ENCODE data around the gene OR1F1.

DNA sequence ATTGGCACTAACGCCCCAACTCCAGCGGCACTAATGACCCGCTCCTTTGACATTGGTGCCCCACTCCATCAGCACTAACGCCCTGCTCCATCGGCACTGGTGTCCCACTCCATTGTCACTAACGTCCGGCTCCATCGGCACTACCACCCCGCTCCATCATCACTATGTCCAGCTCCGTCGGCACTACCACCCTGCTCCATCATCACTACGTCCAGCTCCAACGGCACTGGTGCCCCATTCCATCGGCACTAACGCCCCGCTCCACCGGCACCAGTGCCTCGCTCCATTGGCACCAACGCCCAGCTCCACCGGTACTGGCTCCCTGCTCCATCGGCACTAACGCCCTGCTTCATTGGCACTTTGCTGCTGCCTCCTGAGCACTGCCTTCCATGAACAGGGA, 45.7 kb upstream of the OR1F1 start:
- TF ChIP-seq, protein P1, sequence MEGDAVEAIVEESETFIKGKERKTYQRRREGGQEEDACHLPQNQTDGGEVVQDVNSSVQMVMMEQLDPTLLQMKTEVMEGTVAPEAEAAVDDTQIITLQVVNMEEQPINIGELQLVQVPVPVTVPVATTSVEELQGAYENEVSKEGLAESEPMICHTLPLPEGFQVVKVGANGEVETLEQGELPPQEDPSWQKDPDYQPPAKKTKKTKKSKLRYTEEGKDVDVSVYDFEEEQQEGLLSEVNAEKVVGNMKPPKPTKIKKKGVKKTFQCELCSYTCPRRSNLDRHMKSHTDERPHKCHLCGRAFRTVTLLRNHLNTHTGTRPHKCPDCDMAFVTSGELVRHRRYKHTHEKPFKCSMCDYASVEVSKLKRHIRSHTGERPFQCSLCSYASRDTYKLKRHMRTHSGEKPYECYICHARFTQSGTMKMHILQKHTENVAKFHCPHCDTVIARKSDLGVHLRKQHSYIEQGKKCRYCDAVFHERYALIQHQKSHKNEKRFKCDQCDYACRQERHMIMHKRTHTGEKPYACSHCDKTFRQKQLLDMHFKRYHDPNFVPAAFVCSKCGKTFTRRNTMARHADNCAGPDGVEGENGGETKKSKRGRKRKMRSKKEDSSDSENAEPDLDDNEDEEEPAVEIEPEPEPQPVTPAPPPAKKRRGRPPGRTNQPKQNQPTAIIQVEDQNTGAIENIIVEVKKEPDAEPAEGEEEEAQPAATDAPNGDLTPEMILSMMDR (conservative IDR thresholded peaks at IDR 0.05 in 1 of 2, IDR thresholded peaks at IDR 0.05 in 1 of 2; ENCODE audit: extremely low read depth in 1 of 2, insufficient read depth in 1 of 2, low read depth in 1 of 2, low read length in 2 of 2): no peak
- no peak for TF ChIP-seq EZH2 (IDR thresholded peaks at IDR 0.05; ENCODE audit: borderline replicate concordance, low read length)
